ENCODE data around the gene CAMK1G. TPM values are rescaled to one million over a fixed set of nuclear protein-coding genes. Genes with fewer than 3 reads are reported as not detected.

CAMK1G gene
- total RNA-seq, 4 donors from 2014 or later, result 0.23 to 0.34 TPM; not detected in 2

DNA sequence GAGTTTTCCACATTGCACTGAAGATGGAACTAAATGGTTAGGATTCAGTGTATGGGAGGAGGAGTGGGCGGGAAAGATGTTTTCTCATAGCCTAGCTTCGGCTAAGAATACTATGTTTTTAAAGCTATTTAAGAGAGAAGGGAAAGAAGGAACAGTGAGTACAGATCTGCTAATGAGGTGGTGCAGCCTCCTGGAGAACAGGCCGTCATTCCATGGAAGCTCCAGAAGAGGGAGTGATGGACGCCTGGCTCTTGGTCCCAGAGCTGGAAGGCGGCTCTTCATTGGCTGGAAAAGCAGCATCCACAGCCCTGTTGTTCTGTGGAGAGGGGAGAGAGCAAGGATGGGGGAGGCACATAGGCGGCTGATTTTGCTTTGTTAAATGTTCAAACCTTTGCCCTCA lies 6.9 kb downstream of the CAMK1G start:
- peaks cover 6% of the 10 kb centered on the region for H3K4me1 ChIP-seq
- no peaks in the 10 kb centered on the region for H3K36me3 ChIP-seq
- H3K27ac ChIP-seq, result no peak overlapping the region
- TF ChIP-seq EP300 (IDR thresholded peaks at IDR 0.05) (no peak), POLR2AphosphoS5 (IDR thresholded peaks at IDR 0.05) (no peak), POLR2A (IDR thresholded peaks at IDR 0.05) (no peak)
- TF ChIP-seq, protein P1, sequence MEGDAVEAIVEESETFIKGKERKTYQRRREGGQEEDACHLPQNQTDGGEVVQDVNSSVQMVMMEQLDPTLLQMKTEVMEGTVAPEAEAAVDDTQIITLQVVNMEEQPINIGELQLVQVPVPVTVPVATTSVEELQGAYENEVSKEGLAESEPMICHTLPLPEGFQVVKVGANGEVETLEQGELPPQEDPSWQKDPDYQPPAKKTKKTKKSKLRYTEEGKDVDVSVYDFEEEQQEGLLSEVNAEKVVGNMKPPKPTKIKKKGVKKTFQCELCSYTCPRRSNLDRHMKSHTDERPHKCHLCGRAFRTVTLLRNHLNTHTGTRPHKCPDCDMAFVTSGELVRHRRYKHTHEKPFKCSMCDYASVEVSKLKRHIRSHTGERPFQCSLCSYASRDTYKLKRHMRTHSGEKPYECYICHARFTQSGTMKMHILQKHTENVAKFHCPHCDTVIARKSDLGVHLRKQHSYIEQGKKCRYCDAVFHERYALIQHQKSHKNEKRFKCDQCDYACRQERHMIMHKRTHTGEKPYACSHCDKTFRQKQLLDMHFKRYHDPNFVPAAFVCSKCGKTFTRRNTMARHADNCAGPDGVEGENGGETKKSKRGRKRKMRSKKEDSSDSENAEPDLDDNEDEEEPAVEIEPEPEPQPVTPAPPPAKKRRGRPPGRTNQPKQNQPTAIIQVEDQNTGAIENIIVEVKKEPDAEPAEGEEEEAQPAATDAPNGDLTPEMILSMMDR (IDR thresholded peaks at IDR 0.05), result no peak
- H3K27me3 ChIP-seq, result peaks cover 6% of the 10 kb centered on the region
- H3K9me3 ChIP-seq, result no peaks in the 10 kb centered on the region
- no peak for DNase-seq (ENCODE audit: low spot score in 2 of 2)
- no peak overlapping the region for H3K4me3 ChIP-seq
- 70% methylated on average over 6 of the region's 6 CpGs for WGBS

DNA sequence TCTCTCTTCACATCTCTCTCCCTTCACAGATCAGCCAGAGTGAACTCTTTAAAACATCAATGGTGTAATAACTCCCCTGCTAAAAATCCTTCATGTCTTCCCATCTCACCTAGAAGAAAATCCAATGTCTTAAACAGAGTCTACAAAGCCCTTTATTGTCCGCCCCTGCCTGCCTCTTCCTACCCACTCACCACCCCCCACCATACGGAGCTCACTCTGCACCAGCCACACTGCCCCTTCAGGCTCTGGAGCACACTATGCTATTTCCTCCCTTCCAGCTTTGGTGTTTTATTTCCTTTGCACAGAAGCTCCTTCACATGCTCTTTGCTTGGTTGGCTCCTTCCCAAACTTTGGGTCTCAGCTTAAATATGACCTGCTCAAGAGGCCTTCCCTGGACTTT lies 10.2 kb downstream of the CAMK1G start:
- Histone ChIP-seq H3K27me3 (peaks cover 5% of the 10 kb centered on the region), H3K4me1 (no peaks in the 10 kb centered on the region), H3K4me3 (no peak overlapping the region), H3K27ac (no peak overlapping the region), H3K36me3 (no peaks in the 10 kb centered on the region), H3K9me3 (no peaks in the 10 kb centered on the region)
- 67% methylated on average over 2 of the region's 2 CpGs for WGBS
- DNase-seq (ENCODE audit: low spot score in 2 of 2), result no peak
- TF ChIP-seq POLR2A (IDR thresholded peaks at IDR 0.05) (no peak), EP300 (IDR thresholded peaks at IDR 0.05) (no peak), POLR2AphosphoS5 (IDR thresholded peaks at IDR 0.05) (no peak)
- TF ChIP-seq, protein P1 (IDR thresholded peaks at IDR 0.05), result no peak

DNA sequence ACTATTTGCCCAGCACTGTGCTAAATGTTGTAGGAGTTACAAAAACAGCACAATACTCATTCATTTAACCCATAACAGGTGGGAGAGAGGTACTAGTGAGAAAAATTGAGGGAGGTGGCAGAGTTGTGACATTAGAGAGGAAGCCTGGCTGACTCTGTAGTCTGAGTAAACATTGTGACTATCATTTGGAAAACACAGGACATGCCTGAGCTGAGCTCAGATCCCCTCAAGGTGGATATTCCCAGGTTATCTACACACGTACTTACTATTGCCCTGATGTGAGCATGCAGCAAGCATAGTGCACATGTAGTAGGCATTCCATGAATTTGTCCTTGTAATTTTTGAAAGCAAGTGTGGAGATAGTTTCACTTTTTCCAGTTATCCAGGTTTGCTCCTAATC lies 10.9 kb downstream of the CAMK1G start:
- WGBS, result 75% methylated on average over 1 of the region's 1 CpG
- no peak for DNase-seq (ENCODE audit: low spot score in 2 of 2)
- Histone ChIP-seq H3K9me3 (no peaks in the 10 kb centered on the region), H3K27me3 (peaks cover 4% of the 10 kb centered on the region), H3K4me3 (no peak overlapping the region), H3K36me3 (no peaks in the 10 kb centered on the region), H3K4me1 (no peaks in the 10 kb centered on the region), H3K27ac (no peak overlapping the region)
- TF ChIP-seq, protein P1 (IDR thresholded peaks at IDR 0.05), result no peak
- no peak for TF ChIP-seq EP300 (IDR thresholded peaks at IDR 0.05)
- no peak for TF ChIP-seq POLR2AphosphoS5 (IDR thresholded peaks at IDR 0.05)
- TF ChIP-seq POLR2A (IDR thresholded peaks at IDR 0.05), result no peak

DNA sequence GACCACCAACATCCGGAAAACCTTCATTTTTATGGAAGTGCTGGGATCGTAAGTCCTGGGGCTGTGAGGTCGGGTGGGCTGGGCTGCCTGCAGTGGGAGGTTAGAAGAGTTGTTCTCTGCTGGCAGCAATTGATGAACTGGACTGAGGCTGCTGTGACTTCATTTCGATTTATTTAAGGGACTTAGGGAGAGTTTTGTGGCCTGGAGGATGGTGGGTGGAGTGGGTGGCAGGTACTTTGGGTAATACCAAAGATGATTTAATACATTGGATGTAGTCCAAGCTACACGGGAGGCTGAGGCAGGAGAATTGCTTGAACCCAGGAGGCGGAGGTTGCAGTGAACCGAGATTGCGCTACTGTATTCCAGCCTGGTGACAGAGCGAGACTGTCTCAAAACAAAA lies 11.5 kb downstream of the CAMK1G start:
- no peaks in the 10 kb centered on the region for H3K9me3 ChIP-seq
- H3K27ac ChIP-seq, result no peak overlapping the region
- WGBS, result 69% methylated on average over 9 of the region's 9 CpGs
- TF ChIP-seq POLR2A (IDR thresholded peaks at IDR 0.05), result no peak
- TF ChIP-seq, protein P1 (IDR thresholded peaks at IDR 0.05), result no peak
- TF ChIP-seq POLR2AphosphoS5 (IDR thresholded peaks at IDR 0.05), result no peak
- peaks cover 4% of the 10 kb centered on the region for H3K27me3 ChIP-seq
- no peak for DNase-seq (ENCODE audit: low spot score in 2 of 2)
- H3K36me3 ChIP-seq, result no peaks in the 10 kb centered on the region
- no peak overlapping the region for H3K4me3 ChIP-seq
- no peaks in the 10 kb centered on the region for H3K4me1 ChIP-seq

DNA sequence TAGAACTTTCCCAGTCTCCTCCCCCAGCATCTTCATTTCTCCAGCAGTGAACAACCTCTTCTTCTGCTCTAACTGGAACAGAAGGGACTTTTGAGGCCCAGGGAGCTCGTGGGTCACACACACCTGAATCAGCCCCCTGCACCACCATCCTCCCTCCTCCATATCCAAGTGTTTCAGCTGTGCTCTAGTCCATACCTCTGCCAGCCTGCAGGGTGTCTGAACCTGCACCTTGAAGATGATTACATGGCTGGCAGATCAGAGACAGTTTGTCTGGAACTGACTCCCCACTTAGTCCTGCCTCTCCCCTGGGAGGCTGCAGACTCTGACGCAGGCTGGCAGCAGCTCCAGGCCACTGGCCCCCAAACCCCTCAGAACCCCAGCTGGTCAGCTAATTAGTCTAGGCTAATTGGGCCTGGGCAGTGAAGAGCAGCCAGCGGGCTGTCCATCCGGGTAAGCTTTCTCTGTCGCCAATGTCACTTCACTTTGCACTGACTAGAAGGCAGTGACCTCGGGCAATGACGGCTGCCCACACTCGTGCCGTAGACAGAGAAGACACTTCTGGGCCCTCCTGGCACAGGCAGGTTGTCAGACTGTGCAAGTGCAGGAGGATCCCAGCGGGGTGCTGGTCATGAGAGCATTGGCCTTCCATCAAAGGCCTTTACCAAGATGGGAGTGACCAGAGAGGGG lies 12.2 kb downstream of the CAMK1G start:
- H3K27me3 ChIP-seq, result peaks cover 4% of the 10 kb centered on the region
- H3K4me1 ChIP-seq, result no peaks in the 10 kb centered on the region
- H3K27ac ChIP-seq, result no peak overlapping the region
- no peak overlapping the region for H3K4me3 ChIP-seq
- H3K9me3 ChIP-seq, result no peaks in the 10 kb centered on the region
- no peak for DNase-seq (ENCODE audit: low spot score in 2 of 2)
- TF ChIP-seq POLR2A (IDR thresholded peaks at IDR 0.05) (no peak), POLR2AphosphoS5 (IDR thresholded peaks at IDR 0.05) (no peak), EP300 (IDR thresholded peaks at IDR 0.05) (no peak)
- TF ChIP-seq, protein P1 (IDR thresholded peaks at IDR 0.05), result no peak
- H3K36me3 ChIP-seq, result no peaks in the 10 kb centered on the region
- WGBS, result 80% methylated on average over 9 of the region's 10 CpGs
